ENCODE data around the gene GALNT18. TPM values are rescaled to one million over a fixed set of nuclear protein-coding genes. Genes with fewer than 3 reads are reported as not detected.

The GALNT18 gene
- total RNA-seq, 1 donor from 2014 or later, result 76.9 TPM

DNA sequence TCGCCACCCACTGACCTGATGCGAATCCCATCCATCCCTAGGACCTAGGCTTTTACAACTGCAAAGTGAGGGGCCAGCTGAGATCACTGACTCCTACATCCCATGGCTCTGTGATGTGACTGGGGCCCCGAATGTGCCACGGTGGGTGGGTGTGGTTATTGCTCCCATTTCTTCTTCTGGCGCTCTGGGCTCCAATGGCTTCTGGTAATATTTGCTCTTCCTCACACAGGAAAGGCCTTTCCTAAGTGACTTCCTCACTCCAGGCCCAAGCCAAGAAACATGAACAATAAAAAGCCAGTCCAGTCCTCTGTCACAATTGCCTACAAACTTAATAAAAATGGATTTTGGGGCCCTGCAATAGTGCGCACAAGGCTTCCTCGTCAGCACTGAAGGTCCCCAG, 78.1 kb downstream of the GALNT18 start:
- DNase-seq, result no peak
- no peaks in the 10 kb centered on the region for H3K36me3 Mint-ChIP-seq (ENCODE audit: unreplicated experiment)
- peak overlapping the region; percentile 13 for H3K27ac Mint-ChIP-seq (ENCODE audit: unreplicated experiment)
- H3K4me3 Mint-ChIP-seq (ENCODE audit: unreplicated experiment), result no peak overlapping the region
- peaks cover 9% of the 10 kb centered on the region for H3K9me3 Mint-ChIP-seq (ENCODE audit: unreplicated experiment)
- peaks cover 6% of the 10 kb centered on the region for H3K27me3 Mint-ChIP-seq (ENCODE audit: unreplicated experiment)
- H3K4me1 Mint-ChIP-seq (ENCODE audit: low read depth, unreplicated experiment), result peaks cover 37% of the 10 kb centered on the region
- TF ChIP-seq CTCF (IDR thresholded peaks at IDR 0.05; ENCODE audit: partially characterized antibody, unreplicated experiment), result no peak

GRCh38 chr11:11540157-11540556, 81.6 kb downstream of the GALNT18 start:
- no peak for TF ChIP-seq CTCF (IDR thresholded peaks at IDR 0.05; ENCODE audit: partially characterized antibody, unreplicated experiment)
- DNase-seq, result no peak
- no peaks in the 10 kb centered on the region for H3K36me3 Mint-ChIP-seq (ENCODE audit: unreplicated experiment)
- H3K27ac Mint-ChIP-seq (ENCODE audit: unreplicated experiment), result no peak overlapping the region
- H3K4me3 Mint-ChIP-seq (ENCODE audit: unreplicated experiment), result no peak overlapping the region
- peaks cover 41% of the 10 kb centered on the region for H3K4me1 Mint-ChIP-seq (ENCODE audit: low read depth, unreplicated experiment)
- peaks cover 11% of the 10 kb centered on the region for H3K9me3 Mint-ChIP-seq (ENCODE audit: unreplicated experiment)
- H3K27me3 Mint-ChIP-seq (ENCODE audit: unreplicated experiment), result peaks cover 8% of the 10 kb centered on the region

- no peaks in the 10 kb centered on the region for H3K36me3 Mint-ChIP-seq (ENCODE audit: unreplicated experiment)
- H3K4me3 Mint-ChIP-seq (ENCODE audit: unreplicated experiment), result no peak overlapping the region
- peak; percentile 48 for DNase-seq
- H3K27me3 Mint-ChIP-seq (ENCODE audit: unreplicated experiment), result peaks cover 10% of the 10 kb centered on the region
- peak overlapping the region; percentile 79 for H3K27ac Mint-ChIP-seq (ENCODE audit: unreplicated experiment)
- H3K4me1 Mint-ChIP-seq (ENCODE audit: low read depth, unreplicated experiment), result peaks cover 58% of the 10 kb centered on the region
- no peak for TF ChIP-seq CTCF (IDR thresholded peaks at IDR 0.05; ENCODE audit: partially characterized antibody, unreplicated experiment)
- H3K9me3 Mint-ChIP-seq (ENCODE audit: unreplicated experiment), result peaks cover 17% of the 10 kb centered on the region
Observed at GRCh38 chr11:11538277-11538960, 83.4 kb downstream of the GALNT18 start.

DNA sequence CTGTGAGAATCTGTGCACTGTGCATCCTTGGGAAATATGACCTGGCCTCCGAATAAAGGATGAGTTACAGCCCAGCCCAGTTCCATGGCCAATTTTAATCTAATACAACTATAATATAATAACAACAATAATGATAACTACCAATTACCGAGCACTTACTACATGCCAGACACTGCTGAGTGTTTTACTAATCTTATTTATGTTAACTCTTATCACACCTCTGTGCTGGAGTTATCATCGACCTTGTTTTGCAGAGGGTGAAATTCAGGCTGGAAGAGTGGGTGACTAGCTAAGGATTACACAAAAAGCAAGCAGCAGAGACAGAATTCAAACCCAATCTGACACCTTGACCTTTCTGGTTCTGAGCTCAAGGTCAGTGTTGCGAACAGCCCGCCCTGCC, 83.9 kb downstream of the GALNT18 start:
- Mint-ChIP-seq H3K4me1 (ENCODE audit: low read depth, unreplicated experiment) (peaks cover 63% of the 10 kb centered on the region), H3K27me3 (ENCODE audit: unreplicated experiment) (peaks cover 10% of the 10 kb centered on the region), H3K4me3 (ENCODE audit: unreplicated experiment) (peak overlapping the region; percentile 9), H3K9me3 (ENCODE audit: unreplicated experiment) (peaks cover 17% of the 10 kb centered on the region), H3K36me3 (ENCODE audit: unreplicated experiment) (no peaks in the 10 kb centered on the region), H3K27ac (ENCODE audit: unreplicated experiment) (peak overlapping the region; percentile 33)
- no peak for DNase-seq
- no peak for TF ChIP-seq CTCF (IDR thresholded peaks at IDR 0.05; ENCODE audit: partially characterized antibody, unreplicated experiment)

DNA sequence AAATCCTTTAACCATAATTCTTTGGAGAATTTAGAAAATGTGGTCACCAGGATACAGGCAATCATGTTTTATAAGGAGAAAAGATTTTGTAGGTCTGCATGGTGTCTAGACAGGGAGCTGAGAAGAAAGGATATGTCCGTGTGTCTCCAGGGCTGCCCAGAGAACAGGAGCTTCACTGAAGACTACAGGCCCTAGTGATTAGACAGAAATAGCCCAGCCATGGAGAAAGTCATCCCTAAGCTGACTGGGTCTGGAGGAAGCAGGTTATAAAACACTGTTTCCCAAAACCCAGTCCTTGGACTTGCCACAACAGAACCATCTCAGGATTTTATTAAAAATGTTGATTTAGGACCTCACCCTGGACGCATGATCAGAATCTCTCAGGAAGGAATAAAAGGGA, 84.4 kb downstream of the GALNT18 start:
- Mint-ChIP-seq H3K27me3 (ENCODE audit: unreplicated experiment) (peaks cover 10% of the 10 kb centered on the region), H3K36me3 (ENCODE audit: unreplicated experiment) (no peaks in the 10 kb centered on the region), H3K9me3 (ENCODE audit: unreplicated experiment) (peaks cover 17% of the 10 kb centered on the region), H3K4me1 (ENCODE audit: low read depth, unreplicated experiment) (peaks cover 67% of the 10 kb centered on the region), H3K4me3 (ENCODE audit: unreplicated experiment) (peak overlapping the region; percentile 9), H3K27ac (ENCODE audit: unreplicated experiment) (peak overlapping the region; percentile 33)
- DNase-seq, result no peak
- TF ChIP-seq CTCF (IDR thresholded peaks at IDR 0.05; ENCODE audit: partially characterized antibody, unreplicated experiment), result no peak
